ENCODE results near the gene RIBC1. TPM values are rescaled to one million over a fixed set of nuclear protein-coding genes. Genes with fewer than 3 reads are reported as not detected.

Gene RIBC1
- total RNA-seq, 1 experiment from 2014 or later = 0.61 TPM

GRCh38 chrX:53412446-53412845 is 10.2 kb upstream of the RIBC1 start:
- DNase-seq (ENCODE audit: low read depth, low spot score) = no peak
- POLR2A ChIA-PET = interaction anchor here (0.8 kb wide), 1 partner anchor 9 kb away, joined by 3 read pairs; no protein-coding TSS in a partner anchor
- peaks cover 45% of the 10 kb centered on the region for H3K79me2 ChIP-seq (ENCODE audit: insufficient read depth, low read length)
- no peaks in the 10 kb centered on the region for H3K9me3 ChIP-seq (ENCODE audit: control insufficient read depth in 1 of 2, insufficient read depth in 1 of 2, low read depth in 1 of 2, low read length in 2 of 2)
- H4K20me1 ChIP-seq (ENCODE audit: insufficient read depth) = no peaks in the 10 kb centered on the region
- no peaks in the 10 kb centered on the region for H3K4me1 ChIP-seq (ENCODE audit: control insufficient read depth in 1 of 2, insufficient read depth in 2 of 2, low read length in 2 of 2)
- CTCF ChIA-PET = no interaction called here
- H3K4me3 ChIP-seq (replicated peaks in 1 of 2; ENCODE audit: low read depth in 1 of 2, low read length in 2 of 2) = no peak overlapping the region
- no peak overlapping the region for H3K9ac ChIP-seq (ENCODE audit: low read length)
- H3K9me2 ChIP-seq (ENCODE audit: insufficient read depth) = no peaks in the 10 kb centered on the region
- intact Hi-C loops (cut with micrococcal nuclease) = no loop called here
- H3K4me2 ChIP-seq (ENCODE audit: low read length) = no peak overlapping the region
- no peak for ATAC-seq
- RAD21 ChIA-PET (ENCODE audit: low non-redundant PET in 1 of 2, low total read pairs in 2 of 2, uncharacterized antibody in 2 of 2, unreplicated experiment in 2 of 2) = no interaction called here
- no peak overlapping the region for H3K27ac ChIP-seq (ENCODE audit: low read depth, low read length)
- BruUV-seq (replicated peaks) = no TSS peak
- H3K36me3 ChIP-seq (ENCODE audit: control insufficient read depth in 1 of 2, insufficient read depth in 2 of 2, low read length in 2 of 2) = peaks cover 15 to 17% of the 10 kb centered on the region in 2 experiments
- no peak overlapping the region for H2AFZ ChIP-seq (ENCODE audit: low read depth, low read length, poor library complexity, severe bottlenecking)
- TF ChIP-seq ZFX (IDR thresholded peaks at IDR 0.05) = no peak
- no peak for TF ChIP-seq REST (IDR thresholded peaks at IDR 0.05; ENCODE audit: low read depth)
- no peak for TF ChIP-seq SRF (IDR thresholded peaks at IDR 0.05; ENCODE audit: low read depth)
- no peak for TF ChIP-seq EZH2 (IDR thresholded peaks at IDR 0.05)
- TF ChIP-seq ZBTB33 (IDR thresholded peaks at IDR 0.05; ENCODE audit: extremely low read depth, insufficient replicate concordance, low read length) = no peak
- TF ChIP-seq, protein P1, sequence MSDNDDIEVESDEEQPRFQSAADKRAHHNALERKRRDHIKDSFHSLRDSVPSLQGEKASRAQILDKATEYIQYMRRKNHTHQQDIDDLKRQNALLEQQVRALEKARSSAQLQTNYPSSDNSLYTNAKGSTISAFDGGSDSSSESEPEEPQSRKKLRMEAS (IDR thresholded peaks at IDR 0.05) = no peak
- no peak for TF ChIP-seq SP1 (IDR thresholded peaks at IDR 0.05; ENCODE audit: low read depth)
- TF ChIP-seq, protein P2, sequence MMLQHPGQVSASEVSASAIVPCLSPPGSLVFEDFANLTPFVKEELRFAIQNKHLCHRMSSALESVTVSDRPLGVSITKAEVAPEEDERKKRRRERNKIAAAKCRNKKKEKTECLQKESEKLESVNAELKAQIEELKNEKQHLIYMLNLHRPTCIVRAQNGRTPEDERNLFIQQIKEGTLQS (IDR thresholded peaks at IDR 0.05) = no peak
- TF ChIP-seq POLR2A (IDR thresholded peaks at IDR 0.05; ENCODE audit: borderline replicate concordance, extremely low read depth, insufficient read depth, insufficient read length) = no peak
- no peak for TF ChIP-seq ZNF274 (IDR thresholded peaks at IDR 0.05; ENCODE audit: low read depth, low read length)
- no peak for TF ChIP-seq EZH2phosphoT487 (IDR thresholded peaks at IDR 0.05; ENCODE audit: borderline replicate concordance)
- TF ChIP-seq EGR1 (IDR thresholded peaks at IDR 0.05; ENCODE audit: low read depth) = no peak
- TF ChIP-seq FOSL1 (IDR thresholded peaks at IDR 0.05; ENCODE audit: low read depth) = no peak
- TF ChIP-seq RAD21 (IDR thresholded peaks at IDR 0.05; ENCODE audit: low read depth) = no peak
- no peak for TF ChIP-seq ELF1 (IDR thresholded peaks at IDR 0.05; ENCODE audit: borderline replicate concordance, low read depth)
- no peak for TF ChIP-seq YY1 (IDR thresholded peaks at IDR 0.05; ENCODE audit: extremely low read depth, insufficient replicate concordance, low read depth, low read length)
- no peak for TF ChIP-seq CBX3 (IDR thresholded peaks at IDR 0.05; ENCODE audit: low read depth)
- TF ChIP-seq, protein P3, sequence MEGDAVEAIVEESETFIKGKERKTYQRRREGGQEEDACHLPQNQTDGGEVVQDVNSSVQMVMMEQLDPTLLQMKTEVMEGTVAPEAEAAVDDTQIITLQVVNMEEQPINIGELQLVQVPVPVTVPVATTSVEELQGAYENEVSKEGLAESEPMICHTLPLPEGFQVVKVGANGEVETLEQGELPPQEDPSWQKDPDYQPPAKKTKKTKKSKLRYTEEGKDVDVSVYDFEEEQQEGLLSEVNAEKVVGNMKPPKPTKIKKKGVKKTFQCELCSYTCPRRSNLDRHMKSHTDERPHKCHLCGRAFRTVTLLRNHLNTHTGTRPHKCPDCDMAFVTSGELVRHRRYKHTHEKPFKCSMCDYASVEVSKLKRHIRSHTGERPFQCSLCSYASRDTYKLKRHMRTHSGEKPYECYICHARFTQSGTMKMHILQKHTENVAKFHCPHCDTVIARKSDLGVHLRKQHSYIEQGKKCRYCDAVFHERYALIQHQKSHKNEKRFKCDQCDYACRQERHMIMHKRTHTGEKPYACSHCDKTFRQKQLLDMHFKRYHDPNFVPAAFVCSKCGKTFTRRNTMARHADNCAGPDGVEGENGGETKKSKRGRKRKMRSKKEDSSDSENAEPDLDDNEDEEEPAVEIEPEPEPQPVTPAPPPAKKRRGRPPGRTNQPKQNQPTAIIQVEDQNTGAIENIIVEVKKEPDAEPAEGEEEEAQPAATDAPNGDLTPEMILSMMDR (IDR thresholded peaks at IDR 0.05 in 2 of 3, conservative IDR thresholded peaks at IDR 0.05 in 1 of 3; ENCODE audit: borderline replicate concordance in 1 of 3, insufficient read depth in 1 of 3, low read depth in 2 of 3, low read length in 2 of 3) = no peak
- H3K27me3 ChIP-seq (ENCODE audit: insufficient read depth, low read length) = no peaks in the 10 kb centered on the region
